Endothelial cell of umbilical vein (primary cell): ENCODE data around the gene CAMKMT.

Experiments used
- EZH2 ChIP-seq: IDR thresholded peaks from 2 replicates; pipeline ENCODE4 v1.6.1; 2012; ENCODE audit warnings: borderline replicate concordance, low read depth, mild to moderate bottlenecking, moderate library complexity, low read length, inconsistent platforms; ENCODE audit not compliant: severe bottlenecking
- POLR2A ChIP-seq: IDR thresholded peaks from 2 replicates; pipeline ENCODE4 v1.6.1; 2012; ENCODE audit warnings: low read depth, mild to moderate bottlenecking, control low read depth, low read length
- TF ChIP-seq, protein P1 (sequence below), 2 donors: IDR thresholded peaks; 1 replicate in 1 of 2; 2 replicates in 1 of 2; pipeline ENCODE4 v1.5.1; 2011; ENCODE audit warnings: low read length in 2 of 2, mild to moderate bottlenecking in 2 of 2, moderate library complexity in 2 of 2, control low read depth in 1 of 2, inconsistent platforms in 1 of 2, low read depth in 1 of 2; ENCODE audit not compliant: insufficient read depth in 1 of 2; ENCODE audit errors: extremely low read depth in 1 of 2

DNA sequence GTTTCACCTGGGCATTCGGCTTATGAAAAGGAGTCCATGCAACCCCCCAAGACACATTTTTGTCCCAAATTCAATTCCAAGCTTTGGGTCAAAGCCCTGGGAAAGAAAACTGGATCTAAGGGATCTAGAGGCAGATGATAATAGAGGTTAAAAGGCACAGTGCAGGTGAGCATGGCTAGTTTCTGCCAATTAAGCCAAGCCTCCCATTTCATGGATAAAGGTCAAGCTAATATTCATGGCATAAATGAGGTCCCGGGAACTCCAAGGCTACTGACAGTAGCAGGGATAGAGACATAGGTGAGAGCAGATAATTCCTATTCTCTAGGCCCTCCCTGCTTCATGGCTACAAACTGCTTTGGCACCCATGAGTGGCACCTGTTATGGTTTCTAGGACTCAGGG is 83.1 kb downstream of the CAMKMT start:
- TF ChIP-seq POLR2A (no peak), EZH2 (no peak)
- TF ChIP-seq, protein P1, sequence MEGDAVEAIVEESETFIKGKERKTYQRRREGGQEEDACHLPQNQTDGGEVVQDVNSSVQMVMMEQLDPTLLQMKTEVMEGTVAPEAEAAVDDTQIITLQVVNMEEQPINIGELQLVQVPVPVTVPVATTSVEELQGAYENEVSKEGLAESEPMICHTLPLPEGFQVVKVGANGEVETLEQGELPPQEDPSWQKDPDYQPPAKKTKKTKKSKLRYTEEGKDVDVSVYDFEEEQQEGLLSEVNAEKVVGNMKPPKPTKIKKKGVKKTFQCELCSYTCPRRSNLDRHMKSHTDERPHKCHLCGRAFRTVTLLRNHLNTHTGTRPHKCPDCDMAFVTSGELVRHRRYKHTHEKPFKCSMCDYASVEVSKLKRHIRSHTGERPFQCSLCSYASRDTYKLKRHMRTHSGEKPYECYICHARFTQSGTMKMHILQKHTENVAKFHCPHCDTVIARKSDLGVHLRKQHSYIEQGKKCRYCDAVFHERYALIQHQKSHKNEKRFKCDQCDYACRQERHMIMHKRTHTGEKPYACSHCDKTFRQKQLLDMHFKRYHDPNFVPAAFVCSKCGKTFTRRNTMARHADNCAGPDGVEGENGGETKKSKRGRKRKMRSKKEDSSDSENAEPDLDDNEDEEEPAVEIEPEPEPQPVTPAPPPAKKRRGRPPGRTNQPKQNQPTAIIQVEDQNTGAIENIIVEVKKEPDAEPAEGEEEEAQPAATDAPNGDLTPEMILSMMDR (IDR thresholded peaks at IDR 0.05; ENCODE audit: extremely low read depth in 1 of 2, insufficient read depth in 1 of 2, low read depth in 1 of 2, low read length in 2 of 2) = no peak
